ENCODE results near the gene TIMP4. TPM values are rescaled to one million over a fixed set of nuclear protein-coding genes. Genes with fewer than 3 reads are reported as not detected.

TIMP4 gene
- total RNA-seq, 2 donors from 2014 or later = 0.24 to 0.28 TPM

Other genes starting within 250 kb of the TIMP4 start
- under 1 TPM; 0.16 to 0.22 TPM for gene SYN2, start 154.5 kb downstream of the TIMP4 start, total RNA-seq
- gene PPARG, start 130.2 kb upstream of the TIMP4 start, total RNA-seq = 1 to 10 TPM; 1.4 to 1.9 TPM